ENCODE data around the gene HNRNPA0. TPM values are rescaled to one million over a fixed set of nuclear protein-coding genes. Genes with fewer than 3 reads are reported as not detected.

The HNRNPA0 gene
- total and polyA plus RNA-seq, 12 donors, result 7.9 to 23.8 (median 17.4) TPM

DNA sequence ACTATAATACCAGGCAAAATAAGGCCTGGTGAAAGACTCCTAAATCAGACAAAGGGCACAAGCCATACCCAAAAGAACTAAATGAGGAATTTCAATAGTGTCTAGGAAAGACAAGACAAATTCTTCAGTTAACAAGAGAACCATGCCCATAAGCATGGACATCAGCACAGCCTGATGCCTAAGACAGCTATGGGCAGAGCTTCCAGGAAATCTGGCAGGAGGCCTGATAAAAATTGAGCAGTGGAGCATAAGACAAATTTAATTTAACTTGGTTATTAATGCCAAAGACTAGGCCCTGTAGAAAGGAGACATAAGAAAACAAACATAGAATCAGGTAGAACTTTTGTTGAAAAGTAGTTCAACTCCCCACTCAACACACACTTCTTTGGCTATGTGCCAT lies 35.6 kb downstream of the HNRNPA0 start:
- DNase-seq (no peak), ATAC-seq (no peak)
- H3K36me3 ChIP-seq, result peaks cover 0 to 38% (median 2%) of the 10 kb centered on the region in 9 donors
- peaks cover 0 to 7% (median 0%) of the 10 kb centered on the region in 9 donors for H3K4me1 ChIP-seq
- TF ChIP-seq, protein P1, sequence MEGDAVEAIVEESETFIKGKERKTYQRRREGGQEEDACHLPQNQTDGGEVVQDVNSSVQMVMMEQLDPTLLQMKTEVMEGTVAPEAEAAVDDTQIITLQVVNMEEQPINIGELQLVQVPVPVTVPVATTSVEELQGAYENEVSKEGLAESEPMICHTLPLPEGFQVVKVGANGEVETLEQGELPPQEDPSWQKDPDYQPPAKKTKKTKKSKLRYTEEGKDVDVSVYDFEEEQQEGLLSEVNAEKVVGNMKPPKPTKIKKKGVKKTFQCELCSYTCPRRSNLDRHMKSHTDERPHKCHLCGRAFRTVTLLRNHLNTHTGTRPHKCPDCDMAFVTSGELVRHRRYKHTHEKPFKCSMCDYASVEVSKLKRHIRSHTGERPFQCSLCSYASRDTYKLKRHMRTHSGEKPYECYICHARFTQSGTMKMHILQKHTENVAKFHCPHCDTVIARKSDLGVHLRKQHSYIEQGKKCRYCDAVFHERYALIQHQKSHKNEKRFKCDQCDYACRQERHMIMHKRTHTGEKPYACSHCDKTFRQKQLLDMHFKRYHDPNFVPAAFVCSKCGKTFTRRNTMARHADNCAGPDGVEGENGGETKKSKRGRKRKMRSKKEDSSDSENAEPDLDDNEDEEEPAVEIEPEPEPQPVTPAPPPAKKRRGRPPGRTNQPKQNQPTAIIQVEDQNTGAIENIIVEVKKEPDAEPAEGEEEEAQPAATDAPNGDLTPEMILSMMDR (IDR thresholded peaks at IDR 0.05), result no peak
- H3K9me3 ChIP-seq, result peaks cover 0 to 16% (median under 1%) of the 10 kb centered on the region in 11 donors
- intact Hi-C loops (cut with DNase I), result no loop called here
- no peak overlapping the region for H3K27ac ChIP-seq
- no peaks in the 10 kb centered on the region for H3K27me3 ChIP-seq
- no peak overlapping the region for H3K4me3 ChIP-seq

DNA sequence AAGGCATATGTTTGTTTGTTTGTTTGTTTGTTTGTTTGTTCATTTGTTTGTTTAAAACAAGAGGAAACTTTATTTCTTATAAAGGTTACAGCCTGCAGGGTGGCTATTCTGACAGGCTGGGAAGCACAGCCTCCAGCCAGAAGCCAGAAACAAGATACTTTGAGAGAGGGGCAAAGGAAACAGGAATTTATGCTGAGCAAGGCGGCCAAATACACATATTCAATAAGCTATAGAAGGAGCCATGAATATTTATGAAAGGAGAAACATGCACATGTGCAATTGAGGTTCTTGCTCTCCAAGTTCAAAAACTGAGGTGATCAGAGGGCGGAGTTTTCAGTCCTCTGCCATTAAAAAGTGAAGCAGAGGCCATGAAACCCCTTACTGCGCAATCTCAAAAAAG lies 37.8 kb downstream of the HNRNPA0 start:
- Histone ChIP-seq H3K9me3 (peaks cover 0 to 21% (median 6%) of the 10 kb centered on the region in 11 donors), H3K4me3 (no peak overlapping the region), H3K4me1 (peaks cover 0 to 7% (median 0%) of the 10 kb centered on the region in 9 donors), H3K27ac (no peak overlapping the region), H3K27me3 (no peaks in the 10 kb centered on the region), H3K36me3 (peaks cover 0 to 51% (median 2%) of the 10 kb centered on the region in 9 donors)
- TF ChIP-seq, protein P1 (IDR thresholded peaks at IDR 0.05), result no peak
- ATAC-seq (no peak), DNase-seq (no peak)
- intact Hi-C loops (cut with DNase I), result no loop called here
- 98 to 100% methylated on average over 3 of the region's 3 CpGs for WGBS, 2 donors

DNA sequence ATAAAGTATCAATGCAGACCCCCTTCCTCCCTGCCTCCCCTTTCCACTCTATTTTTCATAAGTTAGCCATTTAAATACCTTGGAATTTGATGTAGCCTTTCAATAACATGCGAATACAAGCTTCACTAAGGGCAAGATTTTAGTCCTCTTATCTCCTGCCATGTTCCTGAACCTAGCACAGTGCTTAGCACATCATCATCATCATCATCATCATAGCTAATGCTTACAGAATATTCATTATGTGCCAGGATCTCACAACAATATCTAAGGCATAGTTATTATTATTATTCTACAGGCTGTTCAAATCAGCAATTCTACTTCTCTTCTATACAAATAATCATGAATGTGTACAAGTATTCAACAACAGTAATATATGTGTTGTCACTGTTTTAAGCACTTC lies 38.7 kb downstream of the HNRNPA0 start:
- H3K9me3 ChIP-seq, result peaks cover 0 to 21% (median 6%) of the 10 kb centered on the region in 11 donors
- intact Hi-C loops (cut with DNase I), result no loop called here
- DNase-seq (no peak), ATAC-seq (no peak)
- H3K4me1 ChIP-seq, result peaks cover 0 to 12% (median 0%) of the 10 kb centered on the region in 9 donors
- peaks cover 0 to 51% (median 2%) of the 10 kb centered on the region in 9 donors for H3K36me3 ChIP-seq
- no peak overlapping the region for H3K4me3 ChIP-seq
- TF ChIP-seq, protein P1 (IDR thresholded peaks at IDR 0.05), result no peak
- no peak overlapping the region for H3K27ac ChIP-seq
- 93 to 99% methylated on average over 1 of the region's 1 CpG for WGBS, 2 donors
- H3K27me3 ChIP-seq, result no peaks in the 10 kb centered on the region

DNA sequence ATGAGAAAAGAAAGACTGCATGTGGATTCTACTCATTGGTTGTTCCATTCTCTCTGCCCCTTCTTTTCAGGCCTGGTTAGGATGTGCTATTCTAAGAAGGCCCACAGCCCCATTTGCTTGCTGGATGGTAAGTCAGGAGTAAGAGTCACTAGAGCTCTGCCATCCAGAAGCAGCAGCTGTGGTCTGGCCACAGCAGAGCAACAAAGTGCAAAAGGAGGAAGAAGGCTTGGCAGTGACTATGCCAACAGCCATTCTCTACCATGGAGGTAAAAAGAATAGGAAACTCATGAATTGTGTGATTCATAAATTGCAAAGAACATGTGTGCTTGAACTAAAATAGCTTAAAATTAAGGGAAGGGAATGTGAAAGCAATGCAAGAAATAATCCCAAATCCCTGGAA lies 39.2 kb downstream of the HNRNPA0 start:
- Histone ChIP-seq H3K9me3 (peaks cover 0 to 21% (median 6%) of the 10 kb centered on the region in 11 donors), H3K36me3 (peaks cover 0 to 51% (median 2%) of the 10 kb centered on the region in 9 donors), H3K27ac (no peak overlapping the region), H3K4me1 (peaks cover 0 to 17% (median under 1%) of the 10 kb centered on the region in 9 donors), H3K4me3 (no peak overlapping the region), H3K27me3 (no peaks in the 10 kb centered on the region)
- DNase-seq, result no peak
- intact Hi-C loops (cut with DNase I), result no loop called here
- TF ChIP-seq, protein P1 (IDR thresholded peaks at IDR 0.05), result no peak
- ATAC-seq, result no peak

All from heart right ventricle (tissue), 16 donors.